GM10266 (cell line): ENCODE results near the gene VASN.

Experiments
- DNase-seq: peaks from one replicate; pipeline ENCODE4 v3.0.0; 2012; ENCODE audit errors: extremely low spot score
- CTCF ChIP-seq: IDR thresholded peaks from 2 replicates; pipeline ENCODE4 v1.5.1; 2012; ENCODE audit warnings: mild to moderate bottlenecking, low read depth; ENCODE audit not compliant: control insufficient read depth, insufficient read depth; ENCODE audit errors: missing control alignments

Gene VASN

GRCh38 chr16:4359914-4360313 is 11.7 kb upstream of the VASN start:
- DNase-seq = no peak

GRCh38 chr16:4360538-4361021 is 11.1 kb upstream of the VASN start:
- no peak for DNase-seq
- no peak for TF ChIP-seq CTCF

More at GRCh38 chr16:4359914-4360313, 11.7 kb upstream of the VASN start:
- no peak for TF ChIP-seq CTCF

- DNase-seq = no peak
- TF ChIP-seq CTCF = no peak
Measured at GRCh38 chr16:4361033-4361943, 10.4 kb upstream of the VASN start.

GRCh38 chr16:4361944-4362311 is 9.7 kb upstream of the VASN start:
- no peak for DNase-seq
- no peak for TF ChIP-seq CTCF

- DNase-seq = no peak
Measured at GRCh38 chr16:4362476-4363135, 9.0 kb upstream of the VASN start.

GRCh38 chr16:4364196-4365013 is 7.2 kb upstream of the VASN start:
- no peak for TF ChIP-seq CTCF
- DNase-seq = no peak

More at GRCh38 chr16:4362476-4363135, 9.0 kb upstream of the VASN start:
- no peak for TF ChIP-seq CTCF

GRCh38 chr16:4365014-4365406 is 6.6 kb upstream of the VASN start:
- TF ChIP-seq CTCF = no peak
- no peak for DNase-seq
